NCI-H187 (cell line): Measurements from ENCODE around the gene SP140L.
"Not testable (repeated sequence)": the region's sequence is repeated elsewhere in the genome, so short reads cannot be mapped to it uniquely, and the experiment has no call there.

Experiments
- DNase-seq, 2 experiments: peaks; one replicate each; lab custom pipeline; 2025; lab: John Stamatoyannopoulos, UW

SP140L gene

GRCh38 chr2:230323385-230324106 lies 3.4 kb upstream of the SP140L start:
- no peak for DNase-seq

GRCh38 chr2:230324503-230324902 lies 2.5 kb upstream of the SP140L start:
- DNase-seq: no peak

GRCh38 chr2:230325316-230326243 lies 1.4 kb upstream of the SP140L start:
- no peak for DNase-seq

GRCh38 chr2:230327418-230328154 lies 593 bp downstream of the SP140L start:
- DNase-seq: no peak

GRCh38 chr2:230328155-230328458 lies 1.1 kb downstream of the SP140L start:
- DNase-seq: no peak

GRCh38 chr2:230329946-230330605 lies 3.1 kb downstream of the SP140L start:
- no peak for DNase-seq

GRCh38 chr2:230330725-230331124 lies 3.7 kb downstream of the SP140L start:
- DNase-seq: no peak

- no peak for DNase-seq
Measured at GRCh38 chr2:230335461-230335863, 8.5 kb downstream of the SP140L start.

- no peak for DNase-seq
Measured at GRCh38 chr2:230335864-230336506, 9.0 kb downstream of the SP140L start.

GRCh38 chr2:230341936-230342528 lies 15.0 kb downstream of the SP140L start:
- DNase-seq: not testable (repeated sequence)

- DNase-seq: not testable (repeated sequence)
Measured at GRCh38 chr2:230343041-230343624, 16.1 kb downstream of the SP140L start.

- no peak for DNase-seq
Measured at GRCh38 chr2:230343747-230344146, 16.8 kb downstream of the SP140L start.

- no peak for DNase-seq
Measured at GRCh38 chr2:230346465-230346864, 19.5 kb downstream of the SP140L start.

- DNase-seq: no peak
Measured at GRCh38 chr2:230346921-230347533, 20.0 kb downstream of the SP140L start.

- DNase-seq: no peak
Measured at GRCh38 chr2:230347659-230348305, 20.8 kb downstream of the SP140L start.

- DNase-seq: no peak
Measured at GRCh38 chr2:230348787-230349186, 21.8 kb downstream of the SP140L start.

- no peak for DNase-seq
Measured at GRCh38 chr2:230356084-230356483, 29.1 kb downstream of the SP140L start.

GRCh38 chr2:230358305-230358704 lies 31.3 kb downstream of the SP140L start:
- DNase-seq: no peak

GRCh38 chr2:230360028-230360427 lies 33.0 kb downstream of the SP140L start:
- DNase-seq: no peak
